Measurements from ENCODE around the gene HS3ST3A1.

DNA sequence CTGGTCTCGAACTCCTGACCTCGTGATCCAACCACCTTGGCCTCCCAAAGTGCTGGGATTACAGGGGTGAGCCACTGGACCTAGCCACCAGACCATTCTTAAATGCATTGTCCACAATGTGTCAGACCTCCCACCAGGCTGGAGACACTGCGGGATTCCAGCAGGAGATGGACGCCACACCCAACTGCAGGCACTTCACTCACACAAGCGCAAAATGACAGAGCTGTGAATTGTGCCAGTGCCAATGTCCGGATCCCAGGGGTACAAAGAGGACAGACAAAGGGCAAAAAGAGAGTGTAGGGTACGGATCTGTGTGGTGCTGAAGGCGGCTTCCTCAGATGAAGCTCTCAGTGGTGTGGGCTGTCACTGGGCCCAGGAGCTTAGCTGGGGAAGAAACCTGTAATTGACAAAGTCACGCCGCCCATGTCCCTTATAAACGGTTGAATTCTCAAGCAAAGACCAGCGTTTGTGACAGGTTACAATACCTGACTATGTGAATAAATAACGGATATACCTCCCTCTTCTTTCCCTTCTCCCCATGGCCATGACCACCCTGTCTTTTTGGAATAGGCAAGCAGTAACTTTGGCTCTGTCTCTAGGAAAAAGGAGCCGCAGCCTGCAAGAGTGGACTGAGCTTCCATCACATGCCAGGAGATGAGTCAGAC lies 40.0 kb downstream of the HS3ST3A1 start:
- TF ChIP-seq, protein P1, sequence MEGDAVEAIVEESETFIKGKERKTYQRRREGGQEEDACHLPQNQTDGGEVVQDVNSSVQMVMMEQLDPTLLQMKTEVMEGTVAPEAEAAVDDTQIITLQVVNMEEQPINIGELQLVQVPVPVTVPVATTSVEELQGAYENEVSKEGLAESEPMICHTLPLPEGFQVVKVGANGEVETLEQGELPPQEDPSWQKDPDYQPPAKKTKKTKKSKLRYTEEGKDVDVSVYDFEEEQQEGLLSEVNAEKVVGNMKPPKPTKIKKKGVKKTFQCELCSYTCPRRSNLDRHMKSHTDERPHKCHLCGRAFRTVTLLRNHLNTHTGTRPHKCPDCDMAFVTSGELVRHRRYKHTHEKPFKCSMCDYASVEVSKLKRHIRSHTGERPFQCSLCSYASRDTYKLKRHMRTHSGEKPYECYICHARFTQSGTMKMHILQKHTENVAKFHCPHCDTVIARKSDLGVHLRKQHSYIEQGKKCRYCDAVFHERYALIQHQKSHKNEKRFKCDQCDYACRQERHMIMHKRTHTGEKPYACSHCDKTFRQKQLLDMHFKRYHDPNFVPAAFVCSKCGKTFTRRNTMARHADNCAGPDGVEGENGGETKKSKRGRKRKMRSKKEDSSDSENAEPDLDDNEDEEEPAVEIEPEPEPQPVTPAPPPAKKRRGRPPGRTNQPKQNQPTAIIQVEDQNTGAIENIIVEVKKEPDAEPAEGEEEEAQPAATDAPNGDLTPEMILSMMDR (IDR thresholded peaks at IDR 0.05; ENCODE audit: low read depth, low read length, poor library complexity, severe bottlenecking) = no peak
- TF ChIP-seq EZH2phosphoT487 (IDR thresholded peaks at IDR 0.05; ENCODE audit: borderline replicate concordance, low read length) = no peak

Data from DOHH2 (cell line).